ENCODE results near the gene BCKDHB. TPM values are rescaled to one million over a fixed set of nuclear protein-coding genes. Genes with fewer than 3 reads are reported as not detected.
"Not testable (repeated sequence)": the region's sequence is repeated elsewhere in the genome, so short reads cannot be mapped to it uniquely, and the experiment has no call there.

BCKDHB gene
- total RNA-seq, 4 donors from 2014 or later = 1.6 to 6.9 (median 4.8) TPM

- no peaks in the 10 kb centered on the region for H3K27me3 ChIP-seq
- DNase-seq = no peak
- intact Hi-C loops (cut with DNase I; ENCODE audit: low total_unique reads) (loop anchor here (1.0 kb wide), 1 partner anchor 22 kb away; no protein-coding TSS in a partner anchor), in situ Hi-C loops (cut with MboI; ENCODE audit: low sequenced_read_pairs in 4 of 4) (no loop called here)
- H3K4me3 ChIP-seq = no peak overlapping the region
- TF ChIP-seq, protein P1, sequence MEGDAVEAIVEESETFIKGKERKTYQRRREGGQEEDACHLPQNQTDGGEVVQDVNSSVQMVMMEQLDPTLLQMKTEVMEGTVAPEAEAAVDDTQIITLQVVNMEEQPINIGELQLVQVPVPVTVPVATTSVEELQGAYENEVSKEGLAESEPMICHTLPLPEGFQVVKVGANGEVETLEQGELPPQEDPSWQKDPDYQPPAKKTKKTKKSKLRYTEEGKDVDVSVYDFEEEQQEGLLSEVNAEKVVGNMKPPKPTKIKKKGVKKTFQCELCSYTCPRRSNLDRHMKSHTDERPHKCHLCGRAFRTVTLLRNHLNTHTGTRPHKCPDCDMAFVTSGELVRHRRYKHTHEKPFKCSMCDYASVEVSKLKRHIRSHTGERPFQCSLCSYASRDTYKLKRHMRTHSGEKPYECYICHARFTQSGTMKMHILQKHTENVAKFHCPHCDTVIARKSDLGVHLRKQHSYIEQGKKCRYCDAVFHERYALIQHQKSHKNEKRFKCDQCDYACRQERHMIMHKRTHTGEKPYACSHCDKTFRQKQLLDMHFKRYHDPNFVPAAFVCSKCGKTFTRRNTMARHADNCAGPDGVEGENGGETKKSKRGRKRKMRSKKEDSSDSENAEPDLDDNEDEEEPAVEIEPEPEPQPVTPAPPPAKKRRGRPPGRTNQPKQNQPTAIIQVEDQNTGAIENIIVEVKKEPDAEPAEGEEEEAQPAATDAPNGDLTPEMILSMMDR (IDR thresholded peaks at IDR 0.05 in 4 of 5, conservative IDR thresholded peaks at IDR 0.05 in 1 of 5) = no peak
- TF ChIP-seq POLR2A (IDR thresholded peaks at IDR 0.05) = no peak
- no peaks in the 10 kb centered on the region for H3K9me3 ChIP-seq
- H3K27ac ChIP-seq = no peak overlapping the region
- no peaks in the 10 kb centered on the region for H3K4me1 ChIP-seq
- H3K36me3 ChIP-seq = no peaks in the 10 kb centered on the region
- ATAC-seq = no peak
Observed at GRCh38 chr6:80282913-80283554, 176.6 kb downstream of the BCKDHB start.

DNA sequence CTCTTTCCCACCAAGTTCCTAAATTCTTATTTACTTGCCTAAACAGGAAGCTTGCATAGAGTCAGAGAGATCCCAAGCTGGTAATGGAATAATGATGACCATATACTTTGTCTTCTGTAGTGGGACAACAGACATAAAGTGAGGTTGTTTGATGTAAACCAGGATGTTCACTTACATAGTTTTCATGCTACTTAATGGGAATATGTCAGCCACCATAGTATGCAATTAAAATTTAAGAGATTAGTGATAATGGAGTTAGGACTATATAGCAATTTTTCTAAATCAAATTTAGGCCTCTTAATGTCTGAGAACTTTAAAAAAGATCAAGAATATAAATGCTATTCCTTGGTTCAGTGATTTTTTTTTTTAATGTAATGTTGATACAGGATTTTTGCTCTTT lies 180.6 kb downstream of the BCKDHB start:
- no peak for TF ChIP-seq POLR2A (IDR thresholded peaks at IDR 0.05)
- TF ChIP-seq, protein P1 (IDR thresholded peaks at IDR 0.05 in 4 of 5, conservative IDR thresholded peaks at IDR 0.05 in 1 of 5) = no peak
- H3K4me3 ChIP-seq = no peak overlapping the region
- H3K9me3 ChIP-seq = no peaks in the 10 kb centered on the region
- H3K27ac ChIP-seq = no peak overlapping the region
- in situ Hi-C loops (cut with MboI; ENCODE audit: low sequenced_read_pairs in 4 of 4) = no loop called here
- DNase-seq (no peak), ATAC-seq (no peak)
- H3K4me1 ChIP-seq = no peaks in the 10 kb centered on the region
- H3K27me3 ChIP-seq = no peaks in the 10 kb centered on the region
- H3K36me3 ChIP-seq = no peaks in the 10 kb centered on the region
- intact Hi-C loops (cut with DNase I; ENCODE audit: low total_unique reads) = no loop called here

DNA sequence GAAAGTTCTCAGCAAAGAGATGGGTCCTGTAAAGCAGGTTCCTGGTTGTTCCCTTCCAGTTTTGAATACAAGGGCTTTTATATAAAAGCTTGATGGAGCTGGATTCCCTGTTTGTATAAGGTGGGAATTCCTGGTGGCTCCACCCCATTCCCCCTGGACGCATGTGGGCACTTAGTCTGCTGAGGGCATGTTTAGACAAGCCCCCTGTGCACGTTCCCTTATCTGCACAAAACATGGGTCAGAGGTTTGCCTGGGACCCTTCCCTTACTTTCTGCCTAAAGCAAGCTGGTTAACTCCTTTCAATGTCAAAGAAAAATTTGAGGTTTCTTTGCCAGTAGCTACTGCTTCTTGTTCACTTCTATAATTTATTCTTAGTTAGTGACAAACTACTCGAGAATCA lies 181.1 kb downstream of the BCKDHB start:
- H3K9me3 ChIP-seq = no peaks in the 10 kb centered on the region
- in situ Hi-C loops (cut with MboI; ENCODE audit: low sequenced_read_pairs in 4 of 4) = no loop called here
- H3K4me3 ChIP-seq = no peak overlapping the region
- ATAC-seq = no peak
- intact Hi-C loops (cut with DNase I; ENCODE audit: low total_unique reads) = no loop called here
- TF ChIP-seq POLR2A (IDR thresholded peaks at IDR 0.05) = no peak
- TF ChIP-seq, protein P1 (IDR thresholded peaks at IDR 0.05 in 4 of 5, conservative IDR thresholded peaks at IDR 0.05 in 1 of 5) = no peak
- H3K36me3 ChIP-seq = no peaks in the 10 kb centered on the region
- H3K27ac ChIP-seq = no peak overlapping the region
- H3K4me1 ChIP-seq = no peaks in the 10 kb centered on the region
- DNase-seq = no peak
- no peaks in the 10 kb centered on the region for H3K27me3 ChIP-seq

GRCh38 chr6:80289727-80290126 lies 183.3 kb downstream of the BCKDHB start:
- Histone ChIP-seq H3K9me3 (peaks cover 0 to 3% (median 0%) of the 10 kb centered on the region in 3 donors), H3K4me1 (no peaks in the 10 kb centered on the region), H3K27ac (no peak overlapping the region), H3K27me3 (no peaks in the 10 kb centered on the region), H3K4me3 (no peak overlapping the region), H3K36me3 (no peaks in the 10 kb centered on the region)
- TF ChIP-seq, protein P1 (IDR thresholded peaks at IDR 0.05 in 4 of 5, conservative IDR thresholded peaks at IDR 0.05 in 1 of 5) = no peak
- TF ChIP-seq POLR2A (IDR thresholded peaks at IDR 0.05) = no peak
- no peak for DNase-seq
- in situ Hi-C loops (cut with MboI; ENCODE audit: low sequenced_read_pairs in 4 of 4) = no loop called here
- intact Hi-C loops (cut with DNase I; ENCODE audit: low total_unique reads) = no loop called here
- ATAC-seq = no peak

- H3K9me3 ChIP-seq; ATAC-seq; in situ Hi-C loops (cut with MboI; ENCODE audit: low sequenced_read_pairs in 4 of 4); DNase-seq; H3K4me3 ChIP-seq; H3K36me3 ChIP-seq; intact Hi-C loops (cut with DNase I; ENCODE audit: low total_unique reads); H3K27ac ChIP-seq; H3K4me1 ChIP-seq; H3K27me3 ChIP-seq: not testable (repeated sequence)
Observed at GRCh38 chr6:80294531-80294930, 188.1 kb downstream of the BCKDHB start.

Measured in gastrocnemius medialis (tissue), 4 donors.